ENCODE results near the gene PLD4. TPM values are rescaled to one million over a fixed set of nuclear protein-coding genes. Genes with fewer than 3 reads are reported as not detected.
A peak's percentile ranks its signal among the peaks of the same experiment; 100 is the strongest.

The PLD4 gene
- total RNA-seq, 1 experiment from 2014 or later: 0.15 TPM

GRCh38 chr14:104925855-104926609 is 1.4 kb downstream of the PLD4 start:
- Histone ChIP-seq H3K4me3 (ENCODE audit: low read depth in 2 of 2, low read length in 2 of 2) (no peak overlapping the region), H3K9me3 (ENCODE audit: control insufficient read depth, insufficient read depth, low read depth, low read length) (no peaks in the 10 kb centered on the region), H3K27ac (ENCODE audit: low read length) (no peak overlapping the region), H3K36me3 (ENCODE audit: control insufficient read depth, insufficient read depth, low read length) (no peaks in the 10 kb centered on the region), H3K27me3 (ENCODE audit: control insufficient read depth, insufficient read depth, low read length) (no peaks in the 10 kb centered on the region), H3K4me1 (ENCODE audit: control insufficient read depth, insufficient read depth, low read length) (no peaks in the 10 kb centered on the region; the same call in 1 of the 2 replicates)
- CTCF ChIA-PET: no interaction called here
- DNase-seq (ENCODE audit: low read depth, low spot score) (no peak), ATAC-seq (peak; percentile 31; the same call in 1 of the 2 replicates)
- BruUV-seq (replicated peaks): no TSS peak
- in situ Hi-C loops (cut with HindIII; ENCODE audit: low pct_unique_long_range_greater_than_20kb, low sequenced_read_pairs): no loop called here
- POLR2A ChIA-PET: interaction anchor here (0.7 kb wide), 1 partner anchor 17 kb away, joined by 3 read pairs; no protein-coding TSS in a partner anchor
- intact Hi-C loops (cut with micrococcal nuclease; ENCODE audit: unreplicated experiment): no loop called here
- TF ChIP-seq, protein P1, sequence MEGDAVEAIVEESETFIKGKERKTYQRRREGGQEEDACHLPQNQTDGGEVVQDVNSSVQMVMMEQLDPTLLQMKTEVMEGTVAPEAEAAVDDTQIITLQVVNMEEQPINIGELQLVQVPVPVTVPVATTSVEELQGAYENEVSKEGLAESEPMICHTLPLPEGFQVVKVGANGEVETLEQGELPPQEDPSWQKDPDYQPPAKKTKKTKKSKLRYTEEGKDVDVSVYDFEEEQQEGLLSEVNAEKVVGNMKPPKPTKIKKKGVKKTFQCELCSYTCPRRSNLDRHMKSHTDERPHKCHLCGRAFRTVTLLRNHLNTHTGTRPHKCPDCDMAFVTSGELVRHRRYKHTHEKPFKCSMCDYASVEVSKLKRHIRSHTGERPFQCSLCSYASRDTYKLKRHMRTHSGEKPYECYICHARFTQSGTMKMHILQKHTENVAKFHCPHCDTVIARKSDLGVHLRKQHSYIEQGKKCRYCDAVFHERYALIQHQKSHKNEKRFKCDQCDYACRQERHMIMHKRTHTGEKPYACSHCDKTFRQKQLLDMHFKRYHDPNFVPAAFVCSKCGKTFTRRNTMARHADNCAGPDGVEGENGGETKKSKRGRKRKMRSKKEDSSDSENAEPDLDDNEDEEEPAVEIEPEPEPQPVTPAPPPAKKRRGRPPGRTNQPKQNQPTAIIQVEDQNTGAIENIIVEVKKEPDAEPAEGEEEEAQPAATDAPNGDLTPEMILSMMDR (IDR thresholded peaks at IDR 0.05): no peak
- no peak for TF ChIP-seq TCF7L2 (IDR thresholded peaks at IDR 0.05; ENCODE audit: low read depth, low read length)
- no peak for TF ChIP-seq POLR2AphosphoS5 (IDR thresholded peaks at IDR 0.05; ENCODE audit: low read depth, low read length)
- TF ChIP-seq SIN3A (IDR thresholded peaks at IDR 0.05; ENCODE audit: borderline replicate concordance, insufficient read depth, low read depth, low read length): no peak
- no peak for TF ChIP-seq REST (IDR thresholded peaks at IDR 0.05; ENCODE audit: insufficient read depth in 1 of 2, low read depth in 2 of 2, low read length in 1 of 2)

DNA sequence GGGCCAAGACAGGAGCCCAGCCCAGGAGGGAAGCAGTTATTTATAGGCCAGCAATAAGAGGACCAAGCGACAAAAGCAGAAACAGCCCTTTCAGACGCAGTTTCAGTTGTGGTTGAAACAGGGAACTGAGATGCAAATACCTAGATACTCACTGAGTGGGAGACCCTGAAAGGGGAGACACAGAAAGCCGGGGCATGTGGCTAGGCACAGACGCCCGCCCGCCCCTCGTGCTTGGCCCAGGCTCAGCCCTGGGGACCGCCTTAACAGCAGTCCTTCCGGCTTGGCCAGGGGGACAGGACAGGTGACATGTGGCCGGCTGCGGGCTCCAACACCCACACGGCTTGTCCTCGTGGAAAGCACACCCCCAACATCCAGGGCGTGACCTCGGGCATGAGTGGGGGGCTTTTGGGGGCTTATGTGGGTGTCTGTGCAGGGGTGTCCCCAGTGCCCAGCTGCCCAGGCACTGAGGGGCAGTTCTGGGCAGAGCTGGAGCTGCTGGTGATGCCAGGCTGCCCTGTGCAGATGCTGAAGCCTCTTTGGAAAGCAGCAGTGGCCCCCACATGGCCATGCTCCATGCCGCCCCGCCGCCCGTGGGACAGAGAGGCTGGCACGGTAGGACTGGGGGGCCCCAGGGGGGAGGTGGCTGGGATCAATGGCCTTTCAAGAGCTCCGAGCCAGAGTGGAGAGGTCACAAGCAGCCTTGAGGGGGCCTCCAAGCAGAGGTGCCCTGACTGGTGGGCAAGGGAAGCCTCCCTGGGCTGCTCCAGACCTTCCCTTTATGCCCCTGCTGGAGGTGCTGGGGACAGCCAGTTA is 2.1 kb downstream of the PLD4 start:
- H3K27ac ChIP-seq (ENCODE audit: low read length): no peak overlapping the region
- no peak for DNase-seq (ENCODE audit: low read depth, low spot score)
- ATAC-seq: no peak; the same call in 1 of the 2 replicates
- H3K27me3 ChIP-seq (ENCODE audit: control insufficient read depth, insufficient read depth, low read length): no peaks in the 10 kb centered on the region
- BruUV-seq (replicated peaks): no TSS peak
- CTCF ChIA-PET: no interaction called here
- H3K4me3 ChIP-seq (ENCODE audit: low read depth in 2 of 2, low read length in 2 of 2): no peak overlapping the region
- H3K9me3 ChIP-seq (ENCODE audit: control insufficient read depth, insufficient read depth, low read depth, low read length): no peaks in the 10 kb centered on the region
- in situ Hi-C loops (cut with HindIII; ENCODE audit: low pct_unique_long_range_greater_than_20kb, low sequenced_read_pairs): no loop called here
- intact Hi-C loops (cut with micrococcal nuclease; ENCODE audit: unreplicated experiment): no loop called here
- POLR2A ChIA-PET: no interaction called here
- TF ChIP-seq SIN3A (IDR thresholded peaks at IDR 0.05; ENCODE audit: borderline replicate concordance, insufficient read depth, low read depth, low read length) (no peak), REST (IDR thresholded peaks at IDR 0.05; ENCODE audit: insufficient read depth in 1 of 2, low read depth in 2 of 2, low read length in 1 of 2) (no peak), TCF7L2 (IDR thresholded peaks at IDR 0.05; ENCODE audit: low read depth, low read length) (no peak), POLR2AphosphoS5 (IDR thresholded peaks at IDR 0.05; ENCODE audit: low read depth, low read length) (no peak)
- TF ChIP-seq, protein P1 (IDR thresholded peaks at IDR 0.05): no peak
- no peaks in the 10 kb centered on the region for H3K36me3 ChIP-seq (ENCODE audit: control insufficient read depth, insufficient read depth, low read length)
- no peaks in the 10 kb centered on the region; the same call in 1 of the 2 replicates for H3K4me1 ChIP-seq (ENCODE audit: control insufficient read depth, insufficient read depth, low read length)
